ENCODE data around the gene HIPK4.

GRCh38 chr19:40371802-40372122 is 18.2 kb downstream of the HIPK4 start:
- TF ChIP-seq POLR2A (IDR thresholded peaks at IDR 0.05; ENCODE audit: control extremely low read depth in 1 of 2, low read depth in 2 of 2, low read length in 2 of 2) = no peak
- TF ChIP-seq RBBP5 (IDR thresholded peaks at IDR 0.05; ENCODE audit: borderline replicate concordance, low read depth, low read length) = no peak
- no peak for TF ChIP-seq EZH2 (IDR thresholded peaks at IDR 0.05; ENCODE audit: low read depth, low read length, severe bottlenecking)
- TF ChIP-seq POLR2AphosphoS5 (IDR thresholded peaks at IDR 0.05; ENCODE audit: low read depth, low read length) = no peak
- TF ChIP-seq MAX (IDR thresholded peaks at IDR 0.05) = no peak
- TF ChIP-seq NRF1 (IDR thresholded peaks at IDR 0.05; ENCODE audit: low read depth, low read length) = no peak
- no peak for TF ChIP-seq YY1 (IDR thresholded peaks at IDR 0.05; ENCODE audit: low read depth, low read length)
- no peak for TF ChIP-seq BRCA1 (IDR thresholded peaks at IDR 0.05; ENCODE audit: low read depth, low read length)
- no peak for TF ChIP-seq CTCF (IDR thresholded peaks at IDR 0.05; ENCODE audit: control extremely low read depth in 1 of 3, insufficient read depth in 1 of 3, low read depth in 1 of 3, low read length in 3 of 3)
- TF ChIP-seq ZNF274 (IDR thresholded peaks at IDR 0.05; ENCODE audit: borderline replicate concordance, extremely low read depth, low read length) = no peak
- TF ChIP-seq FOSL1 (IDR thresholded peaks at IDR 0.05; ENCODE audit: insufficient read depth, low read depth, low read length) = no peak
- TF ChIP-seq GTF2F1 (IDR thresholded peaks at IDR 0.05; ENCODE audit: borderline replicate concordance, low read depth, low read length) = no peak

All from H1 (cell line).